Measurements from ENCODE around the gene SMAD4. TPM values are rescaled to one million over a fixed set of nuclear protein-coding genes. Genes with fewer than 3 reads are reported as not detected.

SMAD4 gene
- total and polyA plus RNA-seq, 2 experiments from 2014 or later, result 41.9 to 103 TPM

- Histone ChIP-seq H3K4me1 (ENCODE audit: insufficient read depth) (no peaks in the 10 kb centered on the region), H3K4me2 (no peak overlapping the region), H3K4me3 (no peak overlapping the region), H2AFZ (no peak overlapping the region), H4K20me1 (replicated peaks; ENCODE audit: insufficient read depth) (no peaks in the 10 kb centered on the region), H3K27me3 (ENCODE audit: insufficient read depth) (no peaks in the 10 kb centered on the region), H3K9me2 (ENCODE audit: insufficient read depth) (0 out of 2 replicates have a peak, but pooled peaks cover 1% of the 10 kb centered on the region), H3K36me3 (ENCODE audit: insufficient read depth) (no peaks in the 10 kb centered on the region; the same call in 1 of the 2 replicates), H3K27ac (ENCODE audit: low read depth) (no peak overlapping the region), H3K79me2 (replicated peaks; ENCODE audit: insufficient read depth) (no peaks in the 10 kb centered on the region), H3F3A (replicated peaks; ENCODE audit: low read depth) (no peaks in the 10 kb centered on the region)
- Mint-ChIP-seq H3K4me1 (peaks cover 5% of the 10 kb centered on the region; the same call in 2 of the 3 replicates), H3K27me3 (ENCODE audit: insufficient read depth, low read depth, poor library complexity) (peaks cover 3% of the 10 kb centered on the region), H3K4me3 (no peak overlapping the region), H3K9me3 (peaks cover 21% of the 10 kb centered on the region), H3K36me3 (ENCODE audit: low read depth) (peaks cover 19% of the 10 kb centered on the region), H3K27ac (no peak overlapping the region)
- TF ChIP-seq NANOG (IDR thresholded peaks at IDR 0.05; ENCODE audit: borderline replicate concordance) (no peak), ETS1 (IDR thresholded peaks at IDR 0.05) (no peak), CTCF (conservative IDR thresholded peaks at IDR 0.05; ENCODE audit: low read depth in 2 of 2) (no peak), ZNF331 (CRISPR knock-in tag; IDR thresholded peaks at IDR 0.05; ENCODE audit: low read depth) (no peak), REST (IDR thresholded peaks at IDR 0.05; ENCODE audit: unreplicated experiment) (no peak), CREB1 (CRISPR knock-in tag; IDR thresholded peaks at IDR 0.05; ENCODE audit: low read depth) (no peak), EZH2phosphoT487 (IDR thresholded peaks at IDR 0.05; ENCODE audit: unreplicated experiment) (no peak), POLR2AphosphoS5 (IDR thresholded peaks at IDR 0.05; ENCODE audit: low read depth) (no peak)
- DNase-seq (ENCODE audit: low spot score) (no peak), ATAC-seq (no peak)
Measured at GRCh38 chr18:51108330-51108729, 78.3 kb downstream of the SMAD4 start.
